ENCODE measurements around the gene ASPSCR1. TPM values are rescaled to one million over a fixed set of nuclear protein-coding genes. Genes with fewer than 3 reads are reported as not detected.

ASPSCR1 gene
- total and polyA plus RNA-seq, 2 of the 8 experiments (the other 6 are each of a cell fraction or from before 2014, with no cell fraction given), result 33.3 to 43.7 TPM

- no peak for DNase-seq (ENCODE audit: low read depth in 1 of 2, low spot score in 2 of 2)
- Histone ChIP-seq H3K14ac (ENCODE audit: insufficient read length) (no peak overlapping the region), H2BK120ac (replicated peaks; ENCODE audit: low read depth, low read length) (no peak overlapping the region), H4K8ac (ENCODE audit: extremely low read depth, insufficient read depth, low read length) (no peak overlapping the region), H3K4ac (replicated peaks; ENCODE audit: insufficient read length, low read depth, low read length) (no peak overlapping the region), H2AK5ac (ENCODE audit: low read depth, low read length) (no peak overlapping the region), H3K36me3 (ENCODE audit: control insufficient read depth in 2 of 4, insufficient read depth in 4 of 4, low read length in 3 of 4) (no peaks in the 10 kb centered on the region), H3K4me3 (ENCODE audit: extremely low read depth in 1 of 4, insufficient read depth in 2 of 4, low read depth in 3 of 4, low read length in 4 of 4) (peak overlapping the region in 1 of 4 experiments; percentile 40; a peak in 1 of 8 replicates), H3K4me2 (ENCODE audit: insufficient read depth in 1 of 2, low read depth in 2 of 2, low read length in 2 of 2) (peak overlapping the region; percentile 8 to 58; a peak in 3 of 4 replicates), H3K4me1 (replicated peaks in 1 of 4; ENCODE audit: control insufficient read depth in 3 of 4, insufficient read depth in 4 of 4, low read length in 3 of 4) (peaks cover 0 to 19% (median 16%) of the 10 kb centered on the region in 4 experiments; a peak in 6 of 7 replicates), H3K79me2 (ENCODE audit: control insufficient read depth in 1 of 2, insufficient read depth in 2 of 2, low read length in 2 of 2) (no peaks in the 10 kb centered on the region), H3K79me1 (ENCODE audit: low read depth, low read length) (no peaks in the 10 kb centered on the region), H4K91ac (replicated peaks; ENCODE audit: insufficient read length, low read length) (no peak overlapping the region), H3K23ac (ENCODE audit: insufficient read length) (no peak overlapping the region), H2BK5ac (ENCODE audit: low read depth, low read length) (no peak overlapping the region), H4K5ac (ENCODE audit: insufficient read length, low read depth, low read length) (no peak overlapping the region), H3K9me3 (ENCODE audit: insufficient read depth in 2 of 2, low read depth in 1 of 2, low read length in 1 of 2) (peaks cover under 1 to 1% of the 10 kb centered on the region in 2 experiments; a peak in 1 of 4 replicates), H2AFZ (ENCODE audit: low read length) (no peak overlapping the region), H3K18ac (ENCODE audit: extremely low read depth, low read length) (no peak overlapping the region), H2BK12ac (ENCODE audit: low read depth, low read length) (0 out of 2 replicates have a peak overlapping the region, but pooled peaks have one; percentile 35), H2BK15ac (ENCODE audit: low read length) (no peak overlapping the region), H3K56ac (replicated peaks; ENCODE audit: insufficient read length, low read depth, low read length) (no peak overlapping the region), H2BK20ac (ENCODE audit: low read length) (no peak overlapping the region), H3K27ac (ENCODE audit: low read depth, low read length) (no peak overlapping the region), H3K23me2 (ENCODE audit: low read depth, low read length) (no peaks in the 10 kb centered on the region), H3K9ac (replicated peaks in 1 of 4; ENCODE audit: extremely low read depth in 1 of 4, low read depth in 3 of 4, low read length in 3 of 4) (no peak overlapping the region), H4K20me1 (replicated peaks in 1 of 2; ENCODE audit: control insufficient read depth in 1 of 2, insufficient read depth in 2 of 2, low read length in 2 of 2) (peaks cover 0 to 3% of the 10 kb centered on the region in 2 experiments), H3K27me3 (replicated peaks in 1 of 4; ENCODE audit: control insufficient read depth in 3 of 4, extremely low read depth in 1 of 4, insufficient read depth in 3 of 4, low read length in 3 of 4) (peaks cover 0 to 36% (median 30%) of the 10 kb centered on the region in 4 experiments; a peak in 6 of 7 replicates)
- ChIA-PET POLR2A (ENCODE audit: partially characterized antibody) (interaction anchor here (0.9 to 4.1 kb wide), 6 partner anchors 9 to 45 kb away, joined by 3 to 20 read pairs (median 6); partner anchors contain the start of gene ASPSCR1), CTCF (ENCODE audit: partially characterized antibody) (interaction anchor here (1.2 to 2.9 kb wide), 5 partner anchors 10 to 70 kb away, joined by 3 to 16 read pairs (median 3); partner anchors contain the start of gene DCXR)
- WGBS, 2 experiments (ENCODE audit: extremely low coverage in 1 of 2, insufficient coverage in 1 of 2, insufficient read length in 1 of 2, insufficient replicate concordance in 2 of 2, low coverage in 1 of 2, low lambda C conversion rate in 2 of 2, missing lambda C conversion rate in 1 of 2), result 76% methylated on average over 5 of the region's 7 CpGs; no CpG with 5 or more reads in 1 of the 2 experiments
- TF ChIP-seq SIRT6 (IDR thresholded peaks at IDR 0.05; ENCODE audit: low read length) (no peak), BCL11A (IDR thresholded peaks at IDR 0.05; ENCODE audit: low read depth in 2 of 2, low read length in 2 of 2) (no peak), RXRA (IDR thresholded peaks at IDR 0.05; ENCODE audit: insufficient read depth, low read depth, low read length) (no peak), EGR1 (IDR thresholded peaks at IDR 0.05; ENCODE audit: borderline replicate concordance, low read depth, low read length) (no peak), CTBP2 (IDR thresholded peaks at IDR 0.05; ENCODE audit: borderline replicate concordance, insufficient read depth, insufficient read length, low read length) (no peak), CTCF (IDR thresholded peaks at IDR 0.05; ENCODE audit: control extremely low read depth in 1 of 3, insufficient read depth in 1 of 3, low read depth in 1 of 3, low read length in 3 of 3) (no peak), POU5F1 (IDR thresholded peaks at IDR 0.05; ENCODE audit: low read depth, low read length) (no peak)
- FAIRE-seq, result no peak
Observed at GRCh38 chr17:81968396-81968745, 9.1 kb upstream of the ASPSCR1 start.
